Endodermal cell (in vitro differentiated cells): ENCODE data around the gene ZRSR2. TPM values are rescaled to one million over a fixed set of nuclear protein-coding genes. Genes with fewer than 3 reads are reported as not detected.

Experiments used
- DNase-seq: peaks from one replicate; pipeline ENCODE4 v3.0.0-alpha.2; 2017
- H3K27ac ChIP-seq: 2 replicates; pipeline ENCODE4 v1.5.1; 2013; ENCODE audit warnings: mild to moderate bottlenecking, low read depth, low read length, moderate library complexity
- H3K27me3 ChIP-seq: 2 replicates; pipeline ENCODE4 v1.6.1; 2013; ENCODE audit warnings: mild to moderate bottlenecking, low read length, moderate library complexity; ENCODE audit not compliant: insufficient read depth, control insufficient read depth, poor library complexity, severe bottlenecking
- H3K36me3 ChIP-seq: 2 replicates; pipeline ENCODE4 v1.7.0; 2013; ENCODE audit warnings: mild to moderate bottlenecking, low read length, moderate library complexity; ENCODE audit not compliant: control insufficient read depth, insufficient read depth
- H3K4me1 ChIP-seq: one replicate; pipeline ENCODE4 v1.7.0; 2013; ENCODE audit warnings: low read length; ENCODE audit not compliant: control insufficient read depth, insufficient read depth
- H3K4me3 ChIP-seq: 2 replicates; pipeline ENCODE4 v1.5.1; 2013; ENCODE audit warnings: mild to moderate bottlenecking, low read length, moderate library complexity
- H3K9ac ChIP-seq: 2 replicates; pipeline ENCODE4 v1.6.1; 2013; ENCODE audit warnings: mild to moderate bottlenecking, low read length, moderate library complexity; ENCODE audit not compliant: poor library complexity, severe bottlenecking; ENCODE audit errors: extremely low read depth
- H3K9me3 ChIP-seq: 2 replicates; pipeline ENCODE4 v1.6.1; 2013; ENCODE audit warnings: mild to moderate bottlenecking, low read length, moderate library complexity; ENCODE audit not compliant: control insufficient read depth
- H3K27ac Mint-ChIP-seq: 2 replicates; pipeline ENCODE4 v1.8.0; 2020; ENCODE audit warnings: mixed read lengths
- H3K27me3 Mint-ChIP-seq: 2 replicates; pipeline ENCODE4 v1.8.0; 2021; ENCODE audit warnings: mild to moderate bottlenecking, mixed read lengths; ENCODE audit not compliant: insufficient read depth
- H3K36me3 Mint-ChIP-seq: 2 replicates; pipeline ENCODE4 v1.8.0; 2020; ENCODE audit warnings: low read depth, mixed read lengths
- H3K4me1 Mint-ChIP-seq: 2 replicates; pipeline ENCODE4 v1.8.0; 2020; ENCODE audit warnings: mixed read lengths
- H3K4me3 Mint-ChIP-seq: 2 replicates; pipeline ENCODE4 v1.8.0; 2020; ENCODE audit warnings: mild to moderate bottlenecking, moderate library complexity, mixed read lengths
- H3K9me3 Mint-ChIP-seq: 2 replicates; pipeline ENCODE4 v1.8.0; 2020; ENCODE audit warnings: mild to moderate bottlenecking, mixed read lengths
- CTCF ChIP-seq: fragments of 200-600 bp; sonication (generic); conservative IDR thresholded peaks from 2 replicates; pipeline ENCODE4 v1.5.0; 2021; ENCODE audit warnings: antibody characterized with exemption, mild to moderate bottlenecking
- WGBS, 2 experiments: methylation state at CpG; one replicate each; pipeline versions ENCODE4 v1.1.5 to v1.1.7; 2013; ENCODE audit warnings: missing lambda C conversion rate in 2 of 2, mixed read lengths in 1 of 2; ENCODE audit not compliant: insufficient coverage in 1 of 2, insufficient read length in 1 of 2; 5-methylcytosine and 5-hydroxymethylcytosine counted together
- total RNA-seq, 2 donors: library from RNA; stranded (reverse); fragmentation: NEBNext Ultra II Directional in 1 of 2; extraction: Animal tissue kit (Norgen Biotek cat#: 25700) in 1 of 2; gene quantifications; 2 replicates in 1 of 2; 3 replicates in 1 of 2; pipeline ENCODE4 v1.2.1, GENCODE V29; 2021

Gene ZRSR2
- total RNA-seq, 2 donors from 2014 or later: 7.3 to 18.1 TPM

GRCh38 chrX:15854712-15855567 is 64.7 kb downstream of the ZRSR2 start, which contains the start of gene AP1S2:
Gene AP1S2 (minus strand): TSS chrX:15854813. CDS start chrX:15852524, 2,289 bp downstream.
- Histone ChIP-seq H3K27me3 (no peaks in the 10 kb centered on the region), H3K4me3 (peak within 1 kb of the TSS; percentile 97), H3K36me3 (peaks cover 17% of the 10 kb centered on the region), H3K9me3 (no peaks in the 10 kb centered on the region), H3K4me1 (peaks cover 5% of the 10 kb centered on the region), H3K9ac (peak within 1 kb of the TSS; percentile 69), H3K27ac (peak within 1 kb of the TSS; percentile 73)
- TF ChIP-seq CTCF: no peak
- peaks cover 41% of the 10 kb centered on the region for H3K4me1 Mint-ChIP-seq
- peak; percentile 99 for DNase-seq
- 0% methylated on average over 18 to 74 of the region's 85 CpGs for WGBS, 2 experiments
- peaks cover 4% of the 10 kb centered on the region for H3K27me3 Mint-ChIP-seq
- peak within 1 kb of the TSS; percentile 98 for H3K27ac Mint-ChIP-seq
- H3K9me3 Mint-ChIP-seq: peaks cover 2% of the 10 kb centered on the region
- peak within 1 kb of the TSS; percentile 90 for H3K4me3 Mint-ChIP-seq
- peaks cover 24% of the 10 kb centered on the region for H3K36me3 Mint-ChIP-seq

- Histone ChIP-seq H3K36me3 (peaks cover 17% of the 10 kb centered on the region), H3K27ac (no peak overlapping the region), H3K27me3 (no peaks in the 10 kb centered on the region), H3K9me3 (no peaks in the 10 kb centered on the region), H3K9ac (peak overlapping the region; percentile 47), H3K4me1 (peaks cover 5% of the 10 kb centered on the region), H3K4me3 (peak overlapping the region; percentile 91)
- peaks cover 18% of the 10 kb centered on the region for H3K36me3 Mint-ChIP-seq
- peaks cover 4% of the 10 kb centered on the region for H3K27me3 Mint-ChIP-seq
- WGBS, 2 experiments: 10 to 24% methylated on average over 8 to 15 of the region's 16 CpGs
- H3K4me1 Mint-ChIP-seq: peaks cover 36% of the 10 kb centered on the region
- peaks cover 2% of the 10 kb centered on the region for H3K9me3 Mint-ChIP-seq
- H3K4me3 Mint-ChIP-seq: peak overlapping the region; percentile 90
- peak overlapping the region; percentile 98 for H3K27ac Mint-ChIP-seq
- DNase-seq: no peak
- no peak for TF ChIP-seq CTCF
These were observed 65.4 kb downstream of the ZRSR2 start for GRCh38 chrX:15855568-15856221.

- Mint-ChIP-seq H3K9me3 (peaks cover 4% of the 10 kb centered on the region), H3K27me3 (peaks cover 5% of the 10 kb centered on the region), H3K36me3 (peaks cover 13% of the 10 kb centered on the region), H3K4me3 (peak overlapping the region; percentile 90), H3K4me1 (peaks cover 31% of the 10 kb centered on the region), H3K27ac (peak overlapping the region; percentile 35)
- Histone ChIP-seq H3K9ac (no peak overlapping the region), H3K27me3 (no peaks in the 10 kb centered on the region), H3K36me3 (peaks cover 15% of the 10 kb centered on the region), H3K27ac (no peak overlapping the region), H3K9me3 (no peaks in the 10 kb centered on the region), H3K4me1 (peaks cover 5% of the 10 kb centered on the region), H3K4me3 (peak overlapping the region; percentile 91)
- no peak for DNase-seq
- 0 to 37% methylated on average over 1 to 4 of the region's 4 CpGs for WGBS, 2 experiments
- no peak for TF ChIP-seq CTCF
These were observed 65.9 kb downstream of the ZRSR2 start for GRCh38 chrX:15856222-15856587.
